Panc1 (cell line): ENCODE results near the gene TBCD. TPM values are rescaled to one million over a fixed set of nuclear protein-coding genes. Genes with fewer than 3 reads are reported as not detected.

ENCODE experiments used
- ATAC-seq: fragments of 200-7000 bp; cut with Tn5 transposase; 2 replicates; pipeline ENCODE4 v1.9.1; 2020; ENCODE audit warnings: mild to moderate bottlenecking, moderate library complexity
- BruUV-seq: library from RNA; stranded (reverse); fragments of 400-500 nt; replicated peaks from 2 replicates; lab custom pipeline; 2021; lab: Mats Ljungman, UMichigan
- CTCF ChIA-PET: fragments of 300-600 bp; sonication (Branson Sonifier 250); formaldehyde crosslinking; loops from one replicate; lab custom pipeline; 2022; ENCODE audit warnings: antibody characterized with exemption; lab: Charles Lee
- POLR2A ChIA-PET: fragments of 300-600 bp; sonication (Branson Sonifier 250); formaldehyde crosslinking; loops from one replicate; lab custom pipeline; 2022; ENCODE audit warnings: antibody characterized with exemption; lab: Charles Lee
- DNase-seq: peaks from one replicate; pipeline ENCODE4 v3.0.0-alpha.2; 2010; ENCODE audit warnings: low read depth, low spot score
- H3K27ac ChIP-seq: 2 replicates; pipeline ENCODE4 v1.5.1; 2011; ENCODE audit warnings: mild to moderate bottlenecking, low read length, inconsistent platforms
- H3K27me3 ChIP-seq: fragments of 200-500 bp; sonication (Bioruptor generic); 2 replicates; pipeline ENCODE4 v1.6.0; 2014; ENCODE audit warnings: low read length, inconsistent platforms; ENCODE audit not compliant: control insufficient read depth, insufficient read depth
- H3K36me3 ChIP-seq: fragments of 200-500 bp; sonication (Bioruptor generic); 2 replicates; pipeline ENCODE4 v1.5.1; 2014; ENCODE audit warnings: inconsistent platforms, mild to moderate bottlenecking, low read length, moderate library complexity; ENCODE audit not compliant: control insufficient read depth, insufficient read depth
- H3K4me1 ChIP-seq: 2 replicates; pipeline ENCODE4 v1.5.1; 2011; ENCODE audit warnings: inconsistent platforms, mild to moderate bottlenecking, low read length, moderate library complexity; ENCODE audit not compliant: control insufficient read depth, insufficient read depth
- H3K4me3 ChIP-seq, 2 experiments: 2 replicates each; pipeline ENCODE4 v1.5.1; 2011 to 2012; ENCODE audit warnings: low read depth in 2 of 2, low read length in 2 of 2, mild to moderate bottlenecking in 2 of 2, inconsistent platforms in 1 of 2, moderate library complexity in 1 of 2
- H3K9me3 ChIP-seq: fragments of 200-500 bp; sonication (Bioruptor generic); 2 replicates; pipeline ENCODE4 v1.5.1; 2014; ENCODE audit warnings: low read depth, mild to moderate bottlenecking, inconsistent platforms, low read length, moderate library complexity; ENCODE audit not compliant: control insufficient read depth, insufficient read depth
- CTCF ChIP-seq: fragments of 450-650 bp; IDR thresholded peaks from 2 replicates; pipeline ENCODE4 v1.5.1; 2017; ENCODE audit warnings: mild to moderate bottlenecking
- POLR2AphosphoS5 ChIP-seq: IDR thresholded peaks from 2 replicates; pipeline ENCODE4 v1.6.1; 2012; ENCODE audit warnings: mild to moderate bottlenecking, low read depth, low read length, moderate library complexity
- REST ChIP-seq, 2 experiments: IDR thresholded peaks; 2 replicates each; pipeline ENCODE4 v1.6.1; 2011 to 2012; ENCODE audit warnings: low read depth in 2 of 2, control low read depth in 1 of 2, low read length in 1 of 2, mild to moderate bottlenecking in 1 of 2, moderate library complexity in 1 of 2; ENCODE audit not compliant: insufficient read depth in 1 of 2
- SIN3A ChIP-seq: IDR thresholded peaks from 2 replicates; pipeline ENCODE4 v1.6.1; 2012; ENCODE audit warnings: low read depth, mild to moderate bottlenecking, low read length, moderate library complexity, borderline replicate concordance; ENCODE audit not compliant: insufficient read depth
- TCF7L2 ChIP-seq: IDR thresholded peaks from 2 replicates; pipeline ENCODE4 v1.6.1; 2011; ENCODE audit warnings: mild to moderate bottlenecking, low read depth, low read length, inconsistent platforms
- in situ Hi-C: cut with HindIII; loops from 2 replicates; pipeline ENCODE4 v1.10.0; 2016; ENCODE audit warnings: low sequenced_read_pairs, low pct_unique_long_range_greater_than_20kb
- intact Hi-C: fragments of 100-400 bp; cut with micrococcal nuclease; formaldehyde crosslinking; loops from one replicate; pipeline ENCODE4 v1.10.0; 2022; ENCODE audit not compliant: unreplicated experiment
- total RNA-seq: library from RNA; stranded (reverse); gene quantifications from one replicate; pipeline ENCODE4 v1.2.1, GENCODE V29; 2021; ENCODE audit not compliant: unreplicated experiment

The TBCD gene
- total RNA-seq, 1 experiment from 2014 or later = 186 TPM

- DNase-seq (no peak), ATAC-seq (no peak)
- no peak overlapping the region for H3K4me3 ChIP-seq
- H3K27ac ChIP-seq = no peak overlapping the region
- ChIA-PET POLR2A (no interaction called here), CTCF (no interaction called here)
- TF ChIP-seq TCF7L2 (no peak), SIN3A (no peak), REST (IDR thresholded peaks at IDR 0.05; ENCODE audit: insufficient read depth in 1 of 2, low read depth in 2 of 2, low read length in 1 of 2) (no peak), POLR2AphosphoS5 (no peak; the same call in 1 of the 2 replicates), CTCF (no peak)
- H3K4me1 ChIP-seq = no peaks in the 10 kb centered on the region
- in situ Hi-C loops (no loop called here), intact Hi-C loops (no loop called here)
- BruUV-seq = no TSS peak
- H3K36me3 ChIP-seq = no peaks in the 10 kb centered on the region; the same call in 1 of the 2 replicates
- H3K27me3 ChIP-seq = no peaks in the 10 kb centered on the region
- peaks cover 19% of the 10 kb centered on the region for H3K9me3 ChIP-seq
Measured at GRCh38 chr17:82943751-82944150, 191.9 kb downstream of the TBCD start.

GRCh38 chr17:82944990-82945389 is 193.1 kb downstream of the TBCD start:
- Histone ChIP-seq H3K4me1 (no peaks in the 10 kb centered on the region), H3K36me3 (no peaks in the 10 kb centered on the region), H3K27ac (no peak overlapping the region), H3K27me3 (no peaks in the 10 kb centered on the region), H3K4me3 (no peak overlapping the region), H3K9me3 (peaks cover 19% of the 10 kb centered on the region)
- DNase-seq = no peak
- CTCF ChIA-PET = interaction anchor here (0.6 kb wide), 1 partner anchor 101 kb away, joined by 9 read pairs; no protein-coding TSS in a partner anchor
- intact Hi-C loops (no loop called here), in situ Hi-C loops (no loop called here)
- no peak for ATAC-seq
- BruUV-seq = TSS peak; percentile 46
- POLR2A ChIA-PET = no interaction called here
- TF ChIP-seq CTCF (no peak), SIN3A (no peak), POLR2AphosphoS5 (no peak), REST (IDR thresholded peaks at IDR 0.05; ENCODE audit: insufficient read depth in 1 of 2, low read depth in 2 of 2, low read length in 1 of 2) (no peak), TCF7L2 (no peak)
